Stimulated activated memory B cell treated with anti-CD40 and anti-IgM and Interleukin-4, amounts not matched to agents 10 μg/mL and 1 μg/mL and 100 μg/mL, for 72 hours (primary cell): ENCODE results near the gene IQCF6.
"Not testable (repeated sequence)": the region's sequence is repeated elsewhere in the genome, so short reads cannot be mapped to it uniquely, and the experiment has no call there.

ENCODE experiments used
- ATAC-seq: fragments of 150-1000 bp; cut with Tn5 transposase; 2 replicates; pipeline ENCODE4 v1.10.0; 2021
- H3K27ac Mint-ChIP-seq: one replicate; pipeline ENCODE4 v1.8.0; 2022; ENCODE audit warnings: mild to moderate bottlenecking, mixed read lengths
- H3K27me3 Mint-ChIP-seq: one replicate; pipeline ENCODE4 v1.8.0; 2022; ENCODE audit warnings: mixed read lengths
- H3K36me3 Mint-ChIP-seq: one replicate; pipeline ENCODE4 v1.8.0; 2022; ENCODE audit warnings: mixed read lengths
- H3K4me1 Mint-ChIP-seq: one replicate; pipeline ENCODE4 v1.8.0; 2022; ENCODE audit warnings: mixed read lengths
- H3K4me3 Mint-ChIP-seq: one replicate; pipeline ENCODE4 v1.8.0; 2022; ENCODE audit warnings: mild to moderate bottlenecking, moderate library complexity, mixed read lengths
- H3K9me3 Mint-ChIP-seq: one replicate; pipeline ENCODE4 v1.8.0; 2022; ENCODE audit warnings: mixed read lengths

IQCF6 gene

GRCh38 chr3:51794206-51794605 is 15.2 kb upstream of the IQCF6 start:
- Mint-ChIP-seq H3K27ac (no peak overlapping the region), H3K4me3 (no peak overlapping the region), H3K27me3 (peaks cover 32% of the 10 kb centered on the region), H3K9me3 (no peaks in the 10 kb centered on the region), H3K36me3 (no peaks in the 10 kb centered on the region), H3K4me1 (peaks cover 6% of the 10 kb centered on the region)
- ATAC-seq: no peak

GRCh38 chr3:51792206-51792605 is 13.2 kb upstream of the IQCF6 start:
- no peak overlapping the region for H3K4me3 Mint-ChIP-seq
- H3K27me3 Mint-ChIP-seq: peaks cover 23% of the 10 kb centered on the region

GRCh38 chr3:51789437-51789836 is 10.4 kb upstream of the IQCF6 start:
- Mint-ChIP-seq H3K27me3 (peaks cover 12% of the 10 kb centered on the region), H3K9me3 (no peaks in the 10 kb centered on the region), H3K4me3 (no peak overlapping the region), H3K36me3 (no peaks in the 10 kb centered on the region), H3K27ac (no peak overlapping the region), H3K4me1 (no peaks in the 10 kb centered on the region)
- ATAC-seq: no peak

More at GRCh38 chr3:51792206-51792605, 13.2 kb upstream of the IQCF6 start:
- ATAC-seq: no peak
- no peaks in the 10 kb centered on the region for H3K9me3 Mint-ChIP-seq
- H3K27ac Mint-ChIP-seq: no peak overlapping the region
- no peaks in the 10 kb centered on the region for H3K36me3 Mint-ChIP-seq
- H3K4me1 Mint-ChIP-seq: peaks cover 6% of the 10 kb centered on the region

GRCh38 chr3:51787576-51787975 is 8.5 kb upstream of the IQCF6 start:
- not testable (repeated sequence) for H3K4me3 Mint-ChIP-seq, H3K9me3 Mint-ChIP-seq, H3K36me3 Mint-ChIP-seq, H3K27ac Mint-ChIP-seq, ATAC-seq, H3K4me1 Mint-ChIP-seq
- peaks cover 19% of the 10 kb centered on the region for H3K27me3 Mint-ChIP-seq

GRCh38 chr3:51786267-51786666 is 7.2 kb upstream of the IQCF6 start:
- Mint-ChIP-seq H3K27ac (no peak overlapping the region), H3K36me3 (no peaks in the 10 kb centered on the region), H3K4me1 (no peaks in the 10 kb centered on the region), H3K9me3 (no peaks in the 10 kb centered on the region), H3K27me3 (peaks cover 19% of the 10 kb centered on the region), H3K4me3 (no peak overlapping the region)
- no peak for ATAC-seq

- Mint-ChIP-seq H3K4me3 (no peak overlapping the region), H3K9me3 (no peaks in the 10 kb centered on the region), H3K4me1 (no peaks in the 10 kb centered on the region), H3K36me3 (no peaks in the 10 kb centered on the region), H3K27me3 (peaks cover 20% of the 10 kb centered on the region), H3K27ac (no peak overlapping the region)
- no peak for ATAC-seq
These were observed 483 bp downstream of the IQCF6 start for GRCh38 chr3:51778554-51778953.

- H3K27me3 Mint-ChIP-seq: peaks cover 25% of the 10 kb centered on the region
- no peak overlapping the region for H3K27ac Mint-ChIP-seq
- H3K4me1 Mint-ChIP-seq: no peaks in the 10 kb centered on the region
These were observed 1.1 kb downstream of the IQCF6 start for GRCh38 chr3:51777985-51778384.

GRCh38 chr3:51773529-51774056 is 5.4 kb downstream of the IQCF6 start:
- Mint-ChIP-seq H3K27ac (no peak overlapping the region), H3K27me3 (peaks cover 49% of the 10 kb centered on the region), H3K9me3 (peaks cover 4% of the 10 kb centered on the region)

More at GRCh38 chr3:51777985-51778384, 1.1 kb downstream of the IQCF6 start:
- no peaks in the 10 kb centered on the region for H3K36me3 Mint-ChIP-seq
- no peak overlapping the region for H3K4me3 Mint-ChIP-seq
- ATAC-seq: no peak
- no peaks in the 10 kb centered on the region for H3K9me3 Mint-ChIP-seq

GRCh38 chr3:51759203-51759602 is 19.8 kb downstream of the IQCF6 start:
- no peak overlapping the region for H3K4me3 Mint-ChIP-seq
- H3K4me1 Mint-ChIP-seq: peaks cover 10% of the 10 kb centered on the region
- H3K27ac Mint-ChIP-seq: no peak overlapping the region
- ATAC-seq: no peak
- H3K9me3 Mint-ChIP-seq: peaks cover 27% of the 10 kb centered on the region
- H3K36me3 Mint-ChIP-seq: peaks cover 16% of the 10 kb centered on the region
- H3K27me3 Mint-ChIP-seq: peaks cover 47% of the 10 kb centered on the region

More at GRCh38 chr3:51773529-51774056, 5.4 kb downstream of the IQCF6 start:
- Mint-ChIP-seq H3K4me1 (no peaks in the 10 kb centered on the region), H3K36me3 (peaks cover 6% of the 10 kb centered on the region), H3K4me3 (no peak overlapping the region)
- ATAC-seq: no peak

GRCh38 chr3:51753763-51754750 is 25.0 kb downstream of the IQCF6 start:
- not testable (repeated sequence) for H3K36me3 Mint-ChIP-seq, H3K27ac Mint-ChIP-seq, ATAC-seq, H3K4me3 Mint-ChIP-seq
- Mint-ChIP-seq H3K27me3 (peaks cover 27% of the 10 kb centered on the region), H3K4me1 (peaks cover 30% of the 10 kb centered on the region), H3K9me3 (peaks cover 15% of the 10 kb centered on the region)

- Mint-ChIP-seq H3K4me3 (no peak overlapping the region), H3K4me1 (peaks cover 30% of the 10 kb centered on the region), H3K27me3 (peaks cover 14% of the 10 kb centered on the region), H3K9me3 (peaks cover 11% of the 10 kb centered on the region), H3K27ac (no peak overlapping the region), H3K36me3 (peaks cover 4% of the 10 kb centered on the region)
- no peak for ATAC-seq
These were observed 27.8 kb downstream of the IQCF6 start for GRCh38 chr3:51751287-51751686.

- Mint-ChIP-seq H3K27ac (no peak overlapping the region), H3K4me3 (no peak overlapping the region), H3K4me1 (peaks cover 30% of the 10 kb centered on the region), H3K27me3 (peaks cover 10% of the 10 kb centered on the region), H3K36me3 (peaks cover 4% of the 10 kb centered on the region), H3K9me3 (peaks cover 8% of the 10 kb centered on the region)
- no peak for ATAC-seq
These were observed 28.2 kb downstream of the IQCF6 start for GRCh38 chr3:51750878-51751277.

- H3K36me3 Mint-ChIP-seq: no peaks in the 10 kb centered on the region
- H3K9me3 Mint-ChIP-seq: no peaks in the 10 kb centered on the region
- ATAC-seq: no peak
- H3K4me3 Mint-ChIP-seq: no peak overlapping the region
- H3K27ac Mint-ChIP-seq: no peak overlapping the region
- H3K4me1 Mint-ChIP-seq: peaks cover 17% of the 10 kb centered on the region
- H3K27me3 Mint-ChIP-seq: no peaks in the 10 kb centered on the region
These were observed 30.7 kb downstream of the IQCF6 start for GRCh38 chr3:51748327-51748726.

GRCh38 chr3:51747840-51748239 is 31.2 kb downstream of the IQCF6 start:
- H3K27ac Mint-ChIP-seq: no peak overlapping the region
- H3K27me3 Mint-ChIP-seq: no peaks in the 10 kb centered on the region
- peaks cover 22% of the 10 kb centered on the region for H3K4me1 Mint-ChIP-seq
- ATAC-seq: no peak
- no peaks in the 10 kb centered on the region for H3K9me3 Mint-ChIP-seq
- no peak overlapping the region for H3K4me3 Mint-ChIP-seq
- H3K36me3 Mint-ChIP-seq: no peaks in the 10 kb centered on the region

GRCh38 chr3:51742978-51743377 is 36.1 kb downstream of the IQCF6 start:
- H3K36me3 Mint-ChIP-seq, H3K4me1 Mint-ChIP-seq, H3K4me3 Mint-ChIP-seq, H3K27ac Mint-ChIP-seq, H3K9me3 Mint-ChIP-seq, ATAC-seq: not testable (repeated sequence)
- peaks cover 27% of the 10 kb centered on the region for H3K27me3 Mint-ChIP-seq

- not testable (repeated sequence) for H3K27ac Mint-ChIP-seq, H3K9me3 Mint-ChIP-seq, H3K4me3 Mint-ChIP-seq, ATAC-seq, H3K4me1 Mint-ChIP-seq, H3K36me3 Mint-ChIP-seq
- peaks cover 34% of the 10 kb centered on the region for H3K27me3 Mint-ChIP-seq
These were observed 36.7 kb downstream of the IQCF6 start for GRCh38 chr3:51742320-51742719.
